GM18517 (cell line): Measurements from ENCODE around the gene CEACAM7.

Source experiments
- ATAC-seq: cut with Tn5 transposase; IDR thresholded peaks from one replicate; pipeline ENCODE4 v1.9.1; 2021; ENCODE audit warnings: mild to moderate bottlenecking, moderate library complexity; ENCODE audit not compliant: unreplicated experiment

The CEACAM7 gene

DNA sequence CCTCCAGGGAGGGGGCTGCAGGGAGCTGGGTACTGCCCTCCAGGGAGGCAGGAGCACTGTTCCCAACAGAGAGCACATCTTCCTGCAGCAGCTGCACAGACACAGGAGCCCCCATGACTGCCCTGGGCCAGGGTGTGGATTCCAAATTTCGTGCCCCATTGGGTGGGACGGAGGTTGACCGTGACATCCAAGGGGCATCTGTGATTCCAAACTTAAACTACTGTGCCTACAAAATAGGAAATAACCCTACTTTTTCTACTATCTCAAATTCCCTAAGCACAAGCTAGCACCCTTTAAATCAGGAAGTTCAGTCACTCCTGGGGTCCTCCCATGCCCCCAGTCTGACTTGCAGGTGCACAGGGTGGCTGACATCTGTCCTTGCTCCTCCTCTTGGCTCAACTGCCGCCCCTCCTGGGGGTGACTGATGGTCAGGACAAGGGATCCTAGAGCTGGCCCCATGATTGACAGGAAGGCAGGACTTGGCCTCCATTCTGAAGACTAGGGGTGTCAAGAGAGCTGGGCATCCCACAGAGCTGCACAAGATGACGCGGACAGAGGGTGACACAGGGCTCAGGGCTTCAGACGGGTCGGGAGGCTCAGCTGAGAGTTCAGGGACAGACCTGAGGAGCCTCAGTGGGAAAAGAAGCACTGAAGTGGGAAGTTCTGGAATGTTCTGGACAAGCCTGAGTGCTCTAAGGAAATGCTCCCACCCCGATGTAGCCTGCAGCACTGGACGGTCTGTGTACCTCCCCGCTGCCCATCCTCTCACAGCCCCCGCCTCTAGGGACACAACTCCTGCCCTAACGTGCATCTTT is 12.5 kb upstream of the CEACAM7 start:
- ATAC-seq = no peak

DNA sequence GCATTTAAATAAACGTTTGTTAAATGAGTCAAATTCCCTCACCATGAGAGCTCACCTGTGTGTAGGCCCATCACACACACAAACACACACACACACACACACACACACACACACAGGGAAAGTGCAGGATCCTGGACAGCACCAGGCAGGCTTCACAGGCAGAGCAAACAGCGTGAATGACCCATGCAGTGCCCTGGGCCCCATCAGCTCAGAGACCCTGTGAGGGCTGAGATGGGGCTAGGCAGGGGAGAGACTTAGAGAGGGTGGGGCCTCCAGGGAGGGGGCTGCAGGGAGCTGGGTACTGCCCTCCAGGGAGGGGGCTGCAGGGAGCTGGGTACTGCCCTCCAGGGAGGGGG is 11.9 kb upstream of the CEACAM7 start:
- no peak for ATAC-seq

DNA sequence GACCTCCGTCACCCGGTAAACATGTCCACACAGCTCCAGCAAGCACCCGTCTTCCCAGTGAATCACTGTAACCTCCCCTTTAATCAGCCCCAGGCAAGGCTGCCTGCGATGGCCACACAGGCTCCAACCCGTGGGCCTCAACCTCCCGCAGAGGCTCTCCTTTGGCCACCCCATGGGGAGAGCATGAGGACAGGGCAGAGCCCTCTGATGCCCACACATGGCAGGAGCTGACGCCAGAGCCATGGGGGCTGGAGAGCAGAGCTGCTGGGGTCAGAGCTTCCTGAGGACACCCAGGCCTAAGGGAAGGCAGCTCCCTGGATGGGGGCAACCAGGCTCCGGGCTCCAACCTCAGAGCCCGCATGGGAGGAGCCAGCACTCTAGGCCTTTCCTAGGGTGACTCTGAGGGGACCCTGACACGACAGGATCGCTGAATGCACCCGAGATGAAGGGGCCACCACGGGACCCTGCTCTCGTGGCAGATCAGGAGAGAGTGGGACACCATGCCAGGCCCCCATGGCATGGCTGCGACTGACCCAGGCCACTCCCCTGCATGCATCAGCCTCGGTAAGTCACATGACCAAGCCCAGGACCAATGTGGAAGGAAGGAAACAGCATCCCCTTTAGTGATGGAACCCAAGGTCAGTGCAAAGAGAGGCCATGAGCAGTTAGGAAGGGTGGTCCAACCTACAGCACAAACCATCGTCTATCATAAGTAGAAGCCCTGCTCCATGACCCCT is 11.3 kb upstream of the CEACAM7 start:
- ATAC-seq = no peak

DNA sequence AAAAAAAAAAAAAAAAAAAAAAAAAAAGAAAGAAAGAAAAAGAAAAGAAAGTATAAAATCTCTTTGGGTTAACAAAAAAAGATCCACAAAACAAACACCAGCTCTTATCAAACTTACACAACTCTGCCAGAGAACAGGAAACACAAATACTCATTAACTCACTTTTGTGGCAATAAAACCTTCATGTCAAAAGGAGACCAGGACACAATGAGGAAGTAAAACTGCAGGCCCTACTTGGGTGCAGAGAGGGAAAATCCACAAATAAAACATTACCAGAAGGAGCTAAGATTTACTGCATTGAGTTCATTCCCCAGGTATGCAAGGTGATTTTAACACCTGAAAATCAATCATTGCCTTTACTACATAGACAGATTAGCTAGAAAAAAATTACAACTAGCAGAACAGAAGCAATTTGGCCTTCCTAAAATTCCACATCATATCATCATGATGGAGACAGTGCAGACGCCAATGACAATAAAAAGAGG is 10.7 kb upstream of the CEACAM7 start:
- no peak for ATAC-seq

DNA sequence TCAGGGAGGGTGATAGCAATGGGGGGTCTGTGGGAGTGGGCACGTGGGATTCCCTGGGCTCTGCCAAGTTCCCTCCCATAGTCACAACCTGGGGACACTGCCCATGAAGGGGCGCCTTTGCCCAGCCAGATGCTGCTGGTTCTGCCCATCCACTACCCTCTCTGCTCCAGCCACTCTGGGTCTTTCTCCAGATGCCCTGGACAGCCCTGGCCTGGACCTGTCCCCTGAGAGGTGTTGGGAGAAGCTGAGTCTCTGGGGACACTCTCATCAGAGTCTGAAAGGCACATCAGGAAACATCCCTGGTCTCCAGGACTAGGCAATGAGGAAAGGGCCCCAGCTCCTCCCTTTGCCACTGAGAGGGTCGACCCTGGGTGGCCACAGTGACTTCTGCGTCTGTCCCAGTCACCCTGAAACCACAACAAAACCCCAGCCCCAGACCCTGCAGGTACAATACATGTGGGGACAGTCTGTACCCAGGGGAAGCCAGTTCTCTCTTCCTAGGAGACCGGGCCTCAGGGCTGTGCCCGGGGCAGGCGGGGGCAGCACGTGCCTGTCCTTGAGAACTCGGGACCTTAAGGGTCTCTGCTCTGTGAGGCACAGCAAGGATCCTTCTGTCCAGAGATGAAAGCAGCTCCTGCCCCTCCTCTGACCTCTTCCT is 9.3 kb upstream of the CEACAM7 start:
- no peak for ATAC-seq

DNA sequence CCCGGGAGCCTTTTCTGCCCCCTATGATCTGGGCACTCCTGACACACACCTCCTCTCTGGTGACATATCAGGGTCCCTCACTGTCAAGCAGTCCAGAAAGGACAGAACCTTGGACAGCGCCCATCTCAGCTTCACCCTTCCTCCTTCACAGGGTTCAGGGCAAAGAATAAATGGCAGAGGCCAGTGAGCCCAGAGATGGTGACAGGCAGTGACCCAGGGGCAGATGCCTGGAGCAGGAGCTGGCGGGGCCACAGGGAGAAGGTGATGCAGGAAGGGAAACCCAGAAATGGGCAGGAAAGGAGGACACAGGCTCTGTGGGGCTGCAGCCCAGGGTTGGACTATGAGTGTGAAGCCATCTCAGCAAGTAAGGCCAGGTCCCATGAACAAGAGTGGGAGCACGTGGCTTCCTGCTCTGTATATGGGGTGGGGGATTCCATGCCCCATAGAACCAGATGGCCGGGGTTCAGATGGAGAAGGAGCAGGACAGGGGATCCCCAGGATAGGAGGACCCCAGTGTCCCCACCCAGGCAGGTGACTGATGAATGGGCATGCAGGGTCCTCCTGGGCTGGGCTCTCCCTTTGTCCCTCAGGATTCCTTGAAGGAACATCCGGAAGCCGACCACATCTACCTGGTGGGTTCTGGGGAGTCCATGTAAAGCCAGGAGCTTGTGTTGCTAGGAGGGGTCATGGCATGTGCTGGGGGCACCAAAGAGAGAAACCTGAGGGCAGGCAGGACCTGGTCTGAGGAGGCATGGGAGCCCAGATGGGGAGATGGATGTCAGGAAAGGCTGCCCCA is 8.5 kb upstream of the CEACAM7 start:
- no peak for ATAC-seq

DNA sequence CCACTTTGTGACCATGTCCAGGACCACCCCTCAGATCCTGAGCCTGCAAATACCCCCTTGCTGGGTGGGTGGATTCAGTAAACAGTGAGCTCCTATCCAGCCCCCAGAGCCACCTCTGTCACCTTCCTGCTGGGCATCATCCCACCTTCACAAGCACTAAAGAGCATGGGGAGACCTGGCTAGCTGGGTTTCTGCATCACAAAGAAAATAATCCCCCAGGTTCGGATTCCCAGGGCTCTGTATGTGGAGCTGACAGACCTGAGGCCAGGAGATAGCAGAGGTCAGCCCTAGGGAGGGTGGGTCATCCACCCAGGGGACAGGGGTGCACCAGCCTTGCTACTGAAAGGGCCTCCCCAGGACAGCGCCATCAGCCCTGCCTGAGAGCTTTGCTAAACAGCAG is 7.7 kb upstream of the CEACAM7 start:
- ATAC-seq = no peak

DNA sequence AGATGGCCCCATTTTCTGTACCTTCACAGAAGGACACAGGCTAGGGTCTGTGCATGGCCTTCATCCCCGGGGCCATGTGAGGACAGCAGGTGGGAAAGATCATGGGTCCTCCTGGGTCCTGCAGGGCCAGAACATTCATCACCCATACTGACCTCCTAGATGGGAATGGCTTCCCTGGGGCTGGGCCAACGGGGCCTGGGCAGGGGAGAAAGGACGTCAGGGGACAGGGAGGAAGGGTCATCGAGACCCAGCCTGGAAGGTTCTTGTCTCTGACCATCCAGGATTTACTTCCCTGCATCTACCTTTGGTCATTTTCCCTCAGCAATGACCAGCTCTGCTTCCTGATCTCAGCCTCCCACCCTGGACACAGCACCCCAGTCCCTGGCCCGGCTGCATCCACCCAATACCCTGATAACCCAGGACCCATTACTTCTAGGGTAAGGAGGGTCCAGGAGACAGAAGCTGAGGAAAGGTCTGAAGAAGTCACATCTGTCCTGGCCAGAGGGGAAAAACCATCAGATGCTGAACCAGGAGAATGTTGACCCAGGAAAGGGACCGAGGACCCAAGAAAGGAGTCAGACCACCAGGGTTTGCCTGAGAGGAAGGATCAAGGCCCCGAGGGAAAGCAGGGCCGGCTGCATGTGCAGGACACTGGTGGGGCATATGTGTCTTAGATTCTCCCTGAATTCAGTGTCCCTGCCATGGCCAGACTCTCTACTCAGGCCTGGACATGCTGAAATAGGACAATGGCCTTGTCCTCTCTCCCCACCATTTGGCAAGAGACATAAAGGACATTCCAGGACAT is 7.0 kb upstream of the CEACAM7 start:
- no peak for ATAC-seq

DNA sequence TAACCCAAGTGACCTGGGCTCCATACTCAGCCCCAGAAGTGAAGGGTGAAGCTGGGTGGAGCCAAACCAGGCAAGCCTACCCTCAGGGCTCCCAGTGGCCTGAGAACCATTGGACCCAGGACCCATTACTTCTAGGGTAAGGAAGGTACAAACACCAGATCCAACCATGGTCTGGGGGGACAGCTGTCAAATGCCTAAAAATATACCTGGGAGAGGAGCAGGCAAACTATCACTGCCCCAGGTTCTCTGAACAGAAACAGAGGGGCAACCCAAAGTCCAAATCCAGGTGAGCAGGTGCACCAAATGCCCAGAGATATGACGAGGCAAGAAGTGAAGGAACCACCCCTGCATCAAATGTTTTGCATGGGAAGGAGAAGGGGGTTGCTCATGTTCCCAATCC is 6.1 kb upstream of the CEACAM7 start:
- no peak for ATAC-seq

DNA sequence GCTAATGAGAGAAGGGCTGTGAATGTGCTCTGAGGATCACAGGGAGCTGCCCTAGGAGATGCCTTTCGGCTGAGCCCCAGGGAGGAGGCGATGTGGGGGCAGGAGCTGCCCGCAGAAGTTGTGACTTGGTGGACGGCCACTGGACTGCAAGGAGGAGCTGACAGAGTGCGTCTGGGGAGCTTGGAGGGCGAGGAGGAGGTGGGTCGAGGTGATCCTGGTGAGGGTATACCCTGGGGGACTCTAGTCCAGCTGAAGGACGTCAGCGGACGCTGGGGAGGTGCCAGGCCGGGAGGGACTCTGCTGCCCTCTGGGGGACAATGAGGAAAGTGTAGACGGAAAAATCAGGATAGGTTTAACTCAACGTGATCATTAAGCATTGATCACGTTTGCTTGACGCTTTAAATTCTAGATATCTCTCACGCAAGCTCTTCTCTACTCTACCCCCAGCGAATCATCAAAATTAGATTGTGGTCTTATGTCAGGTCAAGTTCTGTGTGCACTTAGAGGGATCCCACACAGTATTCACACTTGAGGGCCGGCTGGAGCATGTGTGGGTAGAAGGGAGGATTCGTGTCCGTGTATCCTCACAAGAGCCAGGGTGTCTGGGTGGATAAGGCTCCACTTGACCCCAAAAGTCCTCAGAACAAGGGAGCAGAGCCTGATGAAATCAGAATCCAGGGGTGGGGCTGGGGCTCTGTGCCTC is 3.3 kb upstream of the CEACAM7 start:
- no peak for ATAC-seq

DNA sequence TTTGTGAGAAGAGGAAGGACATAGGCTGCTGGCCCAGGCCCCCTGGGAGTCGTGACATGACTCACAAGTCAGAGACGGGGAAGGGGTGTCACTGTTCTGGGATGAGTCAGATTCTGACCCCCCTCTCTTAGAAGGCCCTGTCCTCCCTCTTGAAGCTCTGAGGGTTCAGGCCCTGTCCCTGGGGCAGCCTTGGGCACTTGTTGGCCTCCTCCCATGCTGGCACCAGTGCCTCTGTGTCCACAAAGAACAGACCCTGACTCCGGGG is 2.7 kb upstream of the CEACAM7 start:
- ATAC-seq = no peak

DNA sequence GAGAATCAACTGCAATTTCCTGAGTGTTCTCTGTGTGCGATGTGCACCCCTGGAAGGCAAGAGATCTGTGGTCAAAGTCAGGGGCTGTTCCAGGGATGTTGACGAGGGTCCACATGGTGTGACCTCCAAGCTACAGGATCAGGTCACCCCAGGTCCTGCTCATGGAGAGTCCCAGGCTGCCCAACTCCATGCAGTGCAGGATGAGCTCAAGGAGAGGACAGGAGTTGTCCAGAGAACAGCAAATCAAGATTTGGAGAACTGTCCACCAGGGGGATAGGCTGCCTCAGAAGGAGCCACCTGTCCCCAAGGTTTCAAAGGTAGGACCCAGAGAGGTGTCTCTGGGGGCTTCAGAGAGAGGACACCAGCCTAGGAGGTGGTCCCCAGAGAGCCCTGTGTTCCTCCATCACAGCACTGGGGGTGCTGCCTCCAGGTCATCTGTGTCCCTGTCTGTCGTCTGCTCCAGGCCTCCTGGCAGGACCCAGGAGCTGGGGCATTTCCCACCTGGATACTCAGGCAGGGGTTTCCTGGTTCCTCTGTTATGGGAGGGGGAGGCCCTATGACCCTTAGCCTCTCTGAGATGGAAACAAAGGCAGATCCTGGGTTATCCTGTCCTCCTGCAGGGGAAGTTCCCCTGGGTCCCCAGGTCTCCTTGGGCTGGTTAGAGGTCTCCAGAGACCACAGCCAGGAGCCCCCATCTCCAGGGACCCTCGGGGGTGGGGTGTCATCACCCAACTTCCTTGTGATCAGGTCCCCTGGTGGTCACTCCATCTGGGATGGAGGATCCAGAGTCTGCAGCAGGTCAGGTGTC is 2.1 kb upstream of the CEACAM7 start:
- no peak for ATAC-seq

DNA sequence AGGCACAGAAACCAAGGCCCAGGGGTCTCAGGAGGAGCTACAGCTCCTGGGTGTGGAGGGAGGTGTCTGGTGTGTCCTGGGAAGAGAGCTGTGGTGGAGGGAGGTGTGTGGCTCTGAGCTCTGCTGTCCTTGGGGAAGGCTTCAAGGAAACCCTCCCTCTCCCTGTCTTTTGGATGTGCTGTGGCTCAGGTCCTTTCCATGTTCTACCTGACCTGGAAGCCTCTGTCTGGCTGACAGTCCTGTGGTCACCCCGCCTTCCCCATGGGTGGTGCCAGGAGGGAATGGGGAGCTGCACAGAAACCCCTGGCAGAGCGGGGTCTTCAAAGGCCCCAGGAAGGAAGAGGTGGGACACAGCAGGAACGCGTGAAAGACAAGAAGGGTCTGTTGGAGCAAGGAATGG is 617 bp upstream of the CEACAM7 start:
- ATAC-seq = no peak

DNA sequence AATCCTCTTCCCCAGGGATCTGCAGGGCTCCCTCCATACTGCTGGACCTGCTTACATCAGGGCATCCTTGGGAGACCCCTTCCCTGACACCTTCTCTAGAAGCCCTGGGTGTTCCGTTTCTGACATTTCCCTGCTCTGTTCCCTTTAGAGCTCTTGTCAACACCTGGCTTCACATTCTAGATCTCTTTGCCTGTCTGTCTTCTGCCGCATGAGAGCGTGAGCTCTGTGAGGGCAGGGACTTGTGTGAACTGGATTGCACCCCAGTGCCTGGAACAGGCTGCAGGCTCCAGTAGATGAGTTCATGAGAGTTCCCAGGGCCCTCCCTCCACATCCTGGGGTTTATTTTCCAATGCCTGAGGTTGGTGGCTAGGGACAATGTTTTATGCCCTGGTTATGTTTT is 651 bp downstream of the CEACAM7 start:
- ATAC-seq = no peak

DNA sequence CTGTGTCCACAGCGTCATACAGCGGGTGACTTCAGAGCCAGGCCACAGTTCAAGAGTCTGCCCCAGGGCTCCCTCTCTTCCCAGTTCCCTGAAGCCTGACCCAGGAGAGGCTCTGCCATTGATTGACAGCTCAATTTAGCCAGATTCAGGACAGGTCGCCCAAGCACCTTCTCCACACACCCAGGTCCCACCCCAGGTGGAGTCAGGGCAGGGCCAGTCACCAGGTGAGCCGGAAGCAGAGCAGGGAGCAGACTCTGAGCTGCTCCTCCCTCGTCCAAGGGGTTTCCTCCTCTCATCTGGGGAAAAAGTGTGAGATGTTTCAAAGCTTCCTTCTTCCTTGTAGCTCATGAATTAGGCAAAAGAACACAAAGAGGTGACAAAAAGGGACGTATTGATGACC is 5.6 kb downstream of the CEACAM7 start:
- no peak for ATAC-seq

DNA sequence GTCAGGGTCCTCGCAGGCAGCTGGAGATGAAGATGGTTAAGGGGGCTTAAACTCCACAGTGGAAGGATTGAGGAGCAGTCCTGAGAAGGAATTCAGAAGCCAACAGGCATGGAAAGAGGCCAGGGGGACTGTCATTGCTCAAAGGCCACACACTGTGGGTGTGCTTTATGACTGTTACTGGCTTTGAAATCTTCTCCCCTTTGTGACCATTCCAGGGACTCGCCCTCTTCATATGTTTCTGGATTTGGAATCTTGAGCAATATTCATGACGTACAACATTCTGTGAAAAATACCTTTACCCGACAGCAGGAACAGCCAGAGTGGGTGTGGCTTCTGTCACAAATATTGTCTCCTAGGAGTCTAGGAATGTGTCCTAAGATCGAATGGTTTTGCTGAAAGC is 16.6 kb downstream of the CEACAM7 start:
- no peak for ATAC-seq

DNA sequence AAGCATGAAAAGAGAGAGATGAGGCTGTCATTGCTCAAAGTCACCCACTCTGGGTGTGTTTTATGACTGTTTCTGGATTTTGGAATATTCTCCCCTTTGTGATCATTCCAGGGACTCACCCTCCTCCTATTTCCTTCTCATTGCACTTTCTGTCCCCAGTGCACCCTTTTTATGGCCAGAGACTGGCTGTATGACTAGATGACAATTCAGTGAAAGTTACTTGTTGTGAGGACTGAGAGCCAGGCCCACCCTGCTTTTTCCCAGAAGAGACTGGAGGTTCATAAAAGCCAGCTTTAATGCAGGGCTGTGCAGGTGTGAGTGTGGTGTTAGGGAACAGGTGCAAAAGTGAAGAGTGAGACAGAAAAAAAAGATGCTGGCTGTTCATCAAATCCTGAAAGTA is 17.3 kb downstream of the CEACAM7 start:
- ATAC-seq = no peak

DNA sequence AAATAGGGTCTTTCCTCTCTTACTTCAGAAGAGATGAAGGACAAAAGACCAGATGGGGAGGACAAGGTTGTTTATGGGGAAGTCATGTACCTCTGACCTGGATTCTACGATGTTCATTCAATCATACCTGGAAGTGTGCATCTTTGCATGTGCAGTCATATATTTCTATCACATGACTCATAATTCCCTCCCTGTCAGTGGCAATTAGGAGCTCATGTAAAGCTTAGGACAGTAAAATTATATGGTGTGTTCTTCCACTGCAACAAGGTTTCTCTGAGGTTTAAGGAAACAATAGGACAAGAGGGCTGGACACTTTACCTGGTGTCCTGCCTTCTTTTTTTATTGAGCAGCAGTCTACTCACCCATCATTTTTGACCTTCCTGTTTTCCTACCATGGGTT is 19.8 kb downstream of the CEACAM7 start:
- no peak for ATAC-seq

DNA sequence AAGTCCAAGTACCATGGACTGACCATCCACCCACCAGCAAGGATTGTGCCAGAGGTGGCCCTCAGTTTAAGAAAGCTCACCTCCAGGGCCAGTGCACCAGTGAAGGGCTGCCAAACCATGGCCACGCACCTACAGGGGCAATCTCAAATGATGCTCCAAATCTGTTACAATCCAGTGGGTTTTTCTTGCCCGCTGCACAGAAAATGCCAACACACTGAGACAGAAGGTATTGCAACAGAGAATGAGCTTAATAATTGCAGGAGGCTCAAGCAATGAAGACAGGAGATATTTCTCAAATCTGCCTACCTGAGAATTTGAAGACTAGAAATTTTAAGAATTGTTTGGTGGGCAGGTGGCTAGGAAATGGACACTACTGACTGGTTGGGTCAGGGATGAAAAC is 22.0 kb downstream of the CEACAM7 start:
- no peak for ATAC-seq
